Gastroesophageal sphincter (tissue), 3 donors: Measurements from ENCODE around the gene JMJD8.

ENCODE experiments used
- CTCF ChIP-seq, 4 experiments: fragments of 200-600 bp in 2 of 4; fragments of 450-650 bp in 2 of 4; sonication (generic) in 1 of 4; IDR thresholded peaks; one replicate each; pipeline ENCODE4 v1.5.1; 2017 to 2019; ENCODE audit warnings: antibody characterized with exemption in 4 of 4, mild to moderate bottlenecking in 2 of 4, moderate library complexity in 2 of 4
- EP300 ChIP-seq: sonication (generic); formaldehyde crosslinking; IDR thresholded peaks from one replicate; pipeline ENCODE4 v1.6.1; 2017; ENCODE audit warnings: antibody characterized with exemption, mild to moderate bottlenecking
- POLR2A ChIP-seq, 2 donors: fragments of 450-650 bp; IDR thresholded peaks; one replicate each; pipeline ENCODE4 v1.6.1; 2017; ENCODE audit warnings: antibody characterized with exemption in 2 of 2, mild to moderate bottlenecking in 2 of 2, moderate library complexity in 1 of 2
- POLR2AphosphoS5 ChIP-seq: sonication (generic); formaldehyde crosslinking; IDR thresholded peaks from one replicate; pipeline ENCODE4 v1.6.1; 2017; ENCODE audit warnings: antibody characterized with exemption

DNA sequence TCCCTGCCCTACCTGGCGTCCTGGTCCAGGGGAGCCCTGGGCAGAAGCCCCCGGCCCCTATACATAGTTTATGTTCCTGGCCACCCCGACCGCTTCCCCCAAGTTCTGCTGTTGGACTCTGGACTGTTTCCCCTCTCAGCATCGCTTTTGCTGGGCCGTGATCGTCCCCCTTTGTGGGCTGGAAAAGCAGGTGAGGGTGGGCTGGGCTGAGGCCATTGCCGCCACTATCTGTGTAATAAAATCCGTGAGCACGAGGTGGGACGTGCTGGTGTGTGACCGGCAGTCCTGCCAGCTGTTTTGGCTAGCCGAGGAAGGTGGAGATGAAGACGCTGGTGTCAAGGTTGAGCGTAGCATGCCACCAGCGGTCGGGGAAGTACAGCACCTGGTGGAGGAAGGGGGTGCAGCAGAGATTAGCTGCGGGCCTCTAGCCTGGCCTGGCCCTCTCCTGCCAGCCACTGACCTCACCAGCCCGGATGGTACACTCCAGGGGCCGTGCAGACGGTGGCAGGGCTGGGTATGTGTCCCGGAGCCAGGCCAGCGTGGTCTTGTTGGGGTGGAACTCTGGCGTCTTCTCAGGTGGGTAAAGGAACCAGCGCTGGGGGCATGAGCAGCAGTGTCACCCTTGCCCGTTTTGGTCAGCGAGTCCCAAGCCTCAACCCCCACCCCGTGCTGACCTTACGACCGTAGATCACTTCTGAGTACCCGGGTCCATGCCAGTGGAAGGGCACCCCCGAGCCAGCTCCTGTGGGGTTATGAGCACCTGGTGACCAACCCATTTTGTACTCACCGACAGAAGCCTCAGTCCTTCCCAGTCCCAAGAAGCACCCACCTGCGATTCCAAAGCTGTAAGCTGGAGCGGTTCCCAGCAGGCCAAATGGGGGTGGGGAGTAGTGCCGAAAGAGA lies 1.4 kb downstream of the JMJD8 start:
- TF ChIP-seq CTCF (IDR thresholded peaks at IDR 0.05) (no peak), EP300 (no peak), POLR2A (IDR thresholded peaks at IDR 0.05) (no peak), POLR2AphosphoS5 (no peak)
